HG03175 (cell line): Measurements from ENCODE around the gene ALG9.
"Not testable (repeated sequence)": the region's sequence is repeated elsewhere in the genome, so short reads cannot be mapped to it uniquely, and the experiment has no call there.

Experiments used
- ATAC-seq: cut with Tn5 transposase; IDR thresholded peaks from one replicate; pipeline ENCODE4 v1.9.1; 2021; ENCODE audit warnings: mild to moderate bottlenecking, moderate library complexity; ENCODE audit not compliant: unreplicated experiment

The ALG9 gene

GRCh38 chr11:111885053-111885452 lies 13.7 kb upstream of the ALG9 start:
- ATAC-seq: not testable (repeated sequence)

GRCh38 chr11:111882202-111882601 lies 10.8 kb upstream of the ALG9 start:
- ATAC-seq: no peak

- ATAC-seq: peak; percentile 4
Measured at GRCh38 chr11:111879637-111879960, 8.2 kb upstream of the ALG9 start.

DNA sequence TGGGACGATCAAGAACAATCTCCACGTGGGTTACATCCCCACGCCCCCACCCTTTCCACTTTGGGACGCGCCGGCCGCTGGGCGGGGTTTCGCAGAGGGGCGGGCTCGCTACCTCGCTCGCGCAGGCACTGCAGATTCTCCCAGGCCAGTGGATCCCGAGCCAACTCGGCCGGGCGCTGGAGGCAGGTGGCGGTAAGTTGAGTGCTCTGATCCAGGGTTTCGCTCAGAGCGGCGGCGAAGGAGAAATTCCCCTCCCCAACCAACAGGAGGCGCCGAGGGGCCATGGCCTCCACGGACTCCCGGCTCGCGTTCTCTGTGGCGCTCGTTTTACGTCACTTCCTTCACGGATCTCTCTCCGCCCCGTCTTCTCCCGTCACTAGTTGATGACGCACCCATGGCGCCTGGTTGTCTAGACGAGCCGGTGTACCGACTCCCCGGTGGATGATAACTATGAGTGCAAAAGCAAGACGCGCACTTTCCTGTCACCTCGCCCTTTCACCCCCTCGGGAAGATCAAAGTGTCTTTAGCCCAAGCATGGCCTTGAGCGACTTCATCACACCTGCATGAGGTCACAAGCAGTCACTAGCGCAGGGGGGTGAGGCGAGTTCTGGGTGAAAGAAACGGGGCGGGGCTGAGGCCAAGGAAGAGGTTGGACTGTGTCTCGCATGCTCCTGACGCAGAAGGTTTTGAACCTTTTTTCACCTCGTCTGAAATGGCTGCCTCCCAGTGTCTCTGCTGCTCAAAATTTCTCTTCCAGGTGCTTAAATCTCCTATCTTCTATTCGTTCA lies 7.7 kb upstream of the ALG9 start, which contains the start of the genes CFAP68 and FDXACB1:
TSS of gene CFAP68 (plus strand) at position 693 of the 788 bp plus-strand sequence. CDS start at position 713, 20 bp downstream.
TSS of gene FDXACB1 (minus strand) at position 317 of the 788 bp plus-strand sequence. CDS start at position 284, 33 bp downstream.
- peak; percentile 93 for ATAC-seq

GRCh38 chr11:111878385-111878848 lies 7.0 kb upstream of the ALG9 start:
- ATAC-seq: peak; percentile 2

GRCh38 chr11:111871693-111872161 lies 346 bp upstream of the ALG9 start:
- no peak for ATAC-seq

- ATAC-seq: peak; percentile 11
Measured at GRCh38 chr11:111870522-111870885, 877 bp downstream of the ALG9 start.

DNA sequence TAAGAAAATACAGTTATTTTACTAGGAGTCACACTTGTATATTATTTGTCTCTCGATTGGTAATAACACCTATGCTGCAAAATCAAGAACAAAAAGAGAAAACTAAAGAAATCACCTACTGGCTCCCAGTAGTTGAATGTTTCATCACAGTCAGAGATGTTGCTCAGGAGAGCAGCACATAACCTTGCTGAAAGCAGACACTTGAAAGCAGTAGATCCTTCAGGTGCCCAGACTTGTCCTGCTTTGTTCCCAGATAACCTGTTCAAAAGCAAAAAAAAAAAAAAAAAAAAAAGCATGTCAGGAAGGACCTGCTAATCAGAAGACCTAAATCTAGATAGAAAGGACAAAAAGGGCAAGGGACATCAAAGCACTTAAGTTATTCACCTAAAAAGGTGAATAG lies 1.3 kb downstream of the ALG9 start:
- ATAC-seq: no peak

- ATAC-seq: no peak
Measured at GRCh38 chr11:111860257-111860656, 11.1 kb downstream of the ALG9 start.

DNA sequence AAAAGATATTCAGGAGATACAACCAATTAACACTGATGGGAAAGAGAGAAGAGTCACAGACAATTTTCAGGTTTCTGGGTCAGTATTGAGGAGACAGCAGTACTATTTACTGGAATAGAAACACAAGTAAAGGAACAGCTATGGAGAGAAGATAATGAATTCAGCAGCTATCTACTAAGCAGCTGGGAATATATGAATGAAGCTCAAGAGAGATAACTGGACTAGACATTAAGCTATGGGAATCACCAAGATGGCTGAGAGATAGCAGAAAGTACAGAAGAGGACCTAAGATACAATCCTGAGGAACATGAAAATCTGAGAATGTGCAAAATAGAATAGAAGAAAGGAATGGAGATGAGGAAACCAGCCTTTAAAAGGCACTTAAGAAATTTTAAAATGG lies 15.9 kb downstream of the ALG9 start:
- ATAC-seq: no peak

DNA sequence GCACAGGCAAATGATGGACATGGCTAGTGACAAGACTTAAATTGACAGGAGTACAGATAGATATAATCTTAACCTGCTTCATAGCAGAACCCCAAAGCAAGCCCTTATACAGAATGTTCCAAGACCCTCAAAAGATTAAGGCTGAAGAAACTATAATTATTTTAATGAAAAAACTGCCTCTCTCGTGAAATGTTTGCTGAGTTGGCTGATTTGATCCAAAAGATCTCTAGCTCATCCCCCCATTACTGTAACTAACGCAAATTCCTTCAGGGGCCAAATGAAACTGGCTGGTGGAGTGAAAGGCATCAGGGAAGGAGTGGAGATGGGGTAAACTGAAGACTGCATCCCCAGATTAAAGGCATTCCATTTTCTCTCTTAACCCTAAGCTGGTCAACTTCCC lies 19.3 kb downstream of the ALG9 start:
- ATAC-seq: no peak

- no peak for ATAC-seq
Measured at GRCh38 chr11:111851636-111852035, 19.7 kb downstream of the ALG9 start.

GRCh38 chr11:111851067-111851466 lies 20.3 kb downstream of the ALG9 start:
- ATAC-seq: no peak

- no peak for ATAC-seq
Measured at GRCh38 chr11:111849631-111850030, 21.8 kb downstream of the ALG9 start.

GRCh38 chr11:111846636-111847035 lies 24.7 kb downstream of the ALG9 start:
- ATAC-seq: no peak

DNA sequence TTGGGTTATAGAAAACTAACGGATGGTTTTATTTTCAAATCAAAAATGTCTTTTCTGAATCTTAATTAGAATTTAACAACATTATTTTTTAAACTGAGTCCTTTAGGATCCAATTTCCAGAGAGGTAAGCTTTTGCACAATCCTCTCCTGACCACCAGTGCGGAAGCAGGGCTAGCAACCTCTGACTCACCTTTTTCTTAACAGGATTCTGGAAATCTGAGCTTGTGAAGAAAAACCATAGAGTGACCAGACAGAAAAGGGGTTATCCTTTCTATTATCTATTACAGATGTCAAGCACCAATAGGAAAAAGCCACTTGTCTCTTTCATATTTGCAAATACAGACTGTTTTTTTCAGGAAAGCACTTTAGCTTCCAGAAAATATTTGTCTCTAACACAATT lies 25.3 kb downstream of the ALG9 start:
- ATAC-seq: no peak

DNA sequence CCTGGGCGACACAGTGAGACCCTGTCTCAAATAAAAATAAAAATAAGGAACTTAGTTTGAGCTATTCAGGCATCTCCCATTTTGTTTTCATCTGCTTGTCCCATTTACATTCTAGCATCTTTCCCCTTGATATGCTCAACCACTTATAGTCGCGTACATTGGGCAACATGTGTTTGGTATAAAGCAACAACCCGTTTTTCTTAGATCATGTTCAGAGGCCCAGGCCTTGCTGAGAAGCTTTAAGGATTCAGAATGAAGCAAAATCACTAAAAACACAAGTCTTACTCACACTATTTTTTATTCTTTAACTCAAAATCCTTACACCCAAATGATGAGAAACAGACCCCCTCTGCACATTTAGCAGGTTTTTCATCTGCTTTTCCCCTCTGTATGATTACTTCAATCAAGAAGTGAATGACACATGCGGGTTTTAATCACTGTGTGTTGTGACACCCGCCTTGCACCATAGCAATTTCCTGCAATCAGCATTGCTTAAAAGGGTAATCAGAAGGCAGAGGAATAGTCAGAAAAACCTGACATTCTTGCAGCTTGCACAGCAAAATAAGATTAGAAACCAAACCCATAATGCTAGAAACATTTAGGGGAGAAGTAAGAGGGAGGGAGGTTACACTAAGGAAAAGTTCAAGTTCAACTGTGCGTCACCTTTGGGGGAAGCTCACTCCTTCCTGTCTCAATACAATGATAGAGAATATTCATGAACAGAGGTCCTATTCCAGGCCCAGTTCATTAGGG lies 25.9 kb downstream of the ALG9 start:
- no peak for ATAC-seq

- ATAC-seq: no peak
Measured at GRCh38 chr11:111843661-111844060, 27.7 kb downstream of the ALG9 start.

DNA sequence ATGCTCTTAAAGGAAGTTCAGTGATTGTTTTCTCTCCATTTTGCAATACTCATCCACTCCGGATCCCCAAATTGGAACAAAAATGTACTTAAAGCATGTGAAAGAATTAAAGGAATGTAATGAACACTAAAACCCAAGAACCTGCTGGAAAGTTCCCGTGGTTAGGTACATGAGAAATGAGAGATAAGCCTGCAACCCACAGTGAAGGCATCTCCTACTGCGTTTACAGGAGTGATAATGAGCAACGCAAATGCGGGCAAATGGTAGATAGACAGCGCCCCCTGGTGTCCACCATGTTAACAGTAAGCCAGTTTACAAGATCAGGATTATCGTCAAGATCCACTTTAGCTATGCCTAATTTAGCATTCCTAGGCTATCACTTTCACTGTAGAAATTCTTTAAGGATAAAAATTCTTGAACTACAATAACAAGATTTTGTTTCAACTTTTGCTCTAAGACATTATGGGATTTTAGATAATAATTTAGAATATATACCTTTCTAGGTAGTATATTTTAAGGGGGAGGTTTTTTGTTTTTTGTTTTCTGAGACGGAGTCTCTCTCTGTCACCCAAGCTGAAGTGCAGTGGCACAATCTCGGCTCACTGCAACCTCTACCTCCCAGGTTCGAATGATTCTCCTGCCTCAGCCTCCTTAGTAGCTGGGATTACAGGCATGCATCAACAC lies 29.9 kb downstream of the ALG9 start:
- peak; percentile 72 for ATAC-seq

DNA sequence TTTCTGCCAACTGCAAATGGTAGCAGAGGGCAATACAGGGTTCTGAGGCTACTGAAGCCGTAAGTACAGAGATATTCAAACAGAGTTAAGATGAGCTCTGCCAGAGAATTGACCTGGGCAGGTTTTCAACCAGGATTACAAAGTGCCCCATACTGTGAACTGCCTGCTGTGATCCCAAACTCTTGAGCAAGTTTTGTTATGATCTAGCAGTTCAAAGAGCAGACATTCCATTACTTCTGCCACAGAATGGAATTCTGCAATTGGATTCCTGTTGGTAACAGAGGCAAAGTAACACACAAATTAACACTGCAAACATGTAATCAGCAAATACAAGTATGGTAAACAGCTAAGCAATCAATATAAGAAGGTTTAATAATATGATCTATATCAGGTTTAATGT lies 31.2 kb downstream of the ALG9 start:
- no peak for ATAC-seq

DNA sequence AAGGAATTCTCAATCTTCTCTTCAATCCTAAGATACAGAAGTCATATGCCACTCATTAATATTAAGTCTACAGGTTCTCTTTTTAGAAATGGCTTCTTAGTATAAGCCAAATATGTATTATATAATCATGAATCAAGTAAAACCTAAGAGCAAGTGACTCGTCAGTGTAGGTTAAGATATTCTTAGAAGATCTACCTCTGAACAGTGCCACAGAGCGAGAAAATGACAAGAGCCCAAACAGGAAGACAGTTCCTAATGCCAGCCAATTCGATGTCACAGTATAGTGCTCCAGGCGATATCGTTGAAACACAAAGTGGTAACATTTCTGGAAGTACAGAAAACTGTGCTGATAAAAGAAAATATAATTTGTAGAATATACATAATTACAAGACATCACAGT lies 33.3 kb downstream of the ALG9 start:
- ATAC-seq: no peak
